ENCODE results near the gene MEIKIN.

DNA sequence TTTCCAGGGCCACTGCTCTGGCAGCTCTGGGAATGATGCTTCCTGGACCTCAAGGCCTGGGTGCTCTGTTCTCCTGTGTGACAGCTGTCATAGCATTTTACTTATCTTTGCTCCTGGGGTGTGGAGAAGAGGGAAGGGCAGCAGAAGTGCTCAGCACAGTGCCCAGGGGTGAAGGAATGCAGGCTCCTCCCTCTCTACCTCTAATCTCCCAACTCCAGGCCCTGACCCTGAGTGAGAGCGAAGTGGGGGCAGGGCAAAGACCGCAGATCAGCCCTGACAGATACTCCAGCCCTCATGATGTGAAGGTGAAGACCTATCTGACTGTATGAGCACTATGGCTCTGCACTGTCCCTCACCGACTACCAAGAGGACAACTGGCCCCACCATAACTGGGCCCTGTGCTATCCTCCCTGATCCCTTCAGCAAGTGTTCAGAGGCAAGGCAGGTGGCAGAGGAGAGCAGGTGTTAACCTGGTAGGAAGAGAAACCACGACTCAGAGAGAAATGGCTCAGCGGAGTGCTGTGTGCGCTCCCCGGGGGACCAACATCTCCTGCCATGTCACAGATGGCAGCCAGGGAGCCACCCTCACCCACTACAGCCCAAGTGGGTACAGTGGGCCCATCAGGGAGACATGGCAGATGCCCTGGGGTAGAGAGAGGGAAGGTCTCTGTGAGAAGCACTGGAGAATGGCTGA, 49.2 kb upstream of the MEIKIN start:
- TF ChIP-seq YY1 (IDR thresholded peaks at IDR 0.05; ENCODE audit: insufficient read depth, insufficient read length), result no peak
- no peak for TF ChIP-seq SUZ12 (IDR thresholded peaks at IDR 0.05; ENCODE audit: extremely low read depth, insufficient read depth, insufficient read length)

Data from NT2/D1 (cell line).